ENCODE measurements around the gene CTTN.

GRCh38 chr11:70466154-70466553 lies 67.8 kb downstream of the CTTN start:
- TF ChIP-seq USF2 (IDR thresholded peaks at IDR 0.05; ENCODE audit: borderline replicate concordance, low read depth, low read length) (no peak), CUX1 (IDR thresholded peaks at IDR 0.05; ENCODE audit: insufficient replicate concordance, low read depth, low read length) (no peak), CTCF (IDR thresholded peaks at IDR 0.05 in 2 of 3, conservative IDR thresholded peaks at IDR 0.05 in 1 of 3; ENCODE audit: control insufficient read depth in 2 of 3, extremely low read depth in 1 of 3, insufficient read depth in 1 of 3, low read depth in 3 of 3, low read length in 3 of 3) (no peak), ZBED1 (IDR thresholded peaks at IDR 0.05; ENCODE audit: borderline replicate concordance) (no peak), YBX1 (IDR thresholded peaks at IDR 0.05) (no peak), NFYB (IDR thresholded peaks at IDR 0.05; ENCODE audit: insufficient read depth, low read depth, low read length) (no peak), NRF1 (conservative IDR thresholded peaks at IDR 0.05; ENCODE audit: low read depth, low read length) (no peak), E2F4 (IDR thresholded peaks at IDR 0.05; ENCODE audit: low read depth, low read length) (no peak), NFIC (IDR thresholded peaks at IDR 0.05; ENCODE audit: low read depth, low read length) (no peak), SREBF2 (IDR thresholded peaks at IDR 0.05; ENCODE audit: low read length) (no peak), ATF3 (IDR thresholded peaks at IDR 0.05; ENCODE audit: borderline replicate concordance, extremely low read depth, low read depth, low read length) (no peak), GABPA (IDR thresholded peaks at IDR 0.05; ENCODE audit: low read depth) (no peak), POLR2AphosphoS2 (IDR thresholded peaks at IDR 0.05; ENCODE audit: low read depth, low read length) (no peak)
